DMS114 treated with DMSO at 0.1 percent for 48 hours (cell line): ENCODE measurements around the gene GRIFIN.
"Not testable (repeated sequence)": the region's sequence is repeated elsewhere in the genome, so short reads cannot be mapped to it uniquely, and the experiment has no call there.

Experiments used
- DNase-seq: peaks from one replicate; lab custom pipeline; 2025; ENCODE audit not compliant: unreplicated experiment; lab: John Stamatoyannopoulos, UW

The GRIFIN gene

GRCh38 chr7:2461268-2462026 is 14.8 kb downstream of the GRIFIN start:
- no peak for DNase-seq

GRCh38 chr7:2460641-2461040 is 15.6 kb downstream of the GRIFIN start:
- DNase-seq = no peak

- no peak for DNase-seq
Measured at GRCh38 chr7:2460188-2460587, 16.0 kb downstream of the GRIFIN start.

- DNase-seq = no peak
Measured at GRCh38 chr7:2459674-2460073, 16.5 kb downstream of the GRIFIN start.

GRCh38 chr7:2453849-2454248 is 22.3 kb downstream of the GRIFIN start:
- DNase-seq = not testable (repeated sequence)

GRCh38 chr7:2452643-2453270 is 23.4 kb downstream of the GRIFIN start:
- DNase-seq = no peak

GRCh38 chr7:2452074-2452507 is 24.1 kb downstream of the GRIFIN start:
- DNase-seq = no peak

- peak; percentile 34 for DNase-seq
Measured at GRCh38 chr7:2451171-2452073, 24.8 kb downstream of the GRIFIN start.

GRCh38 chr7:2450198-2451107 is 25.7 kb downstream of the GRIFIN start:
- no peak for DNase-seq

GRCh38 chr7:2446676-2447075 is 29.5 kb downstream of the GRIFIN start:
- no peak for DNase-seq

GRCh38 chr7:2445898-2446555 is 30.2 kb downstream of the GRIFIN start:
- no peak for DNase-seq

- no peak for DNase-seq
Measured at GRCh38 chr7:2445047-2445446, 31.2 kb downstream of the GRIFIN start.

- no peak for DNase-seq
Measured at GRCh38 chr7:2444476-2444875, 31.7 kb downstream of the GRIFIN start.

- no peak for DNase-seq
Measured at GRCh38 chr7:2443491-2443890, 32.7 kb downstream of the GRIFIN start.

GRCh38 chr7:2441430-2442058 is 34.7 kb downstream of the GRIFIN start:
- no peak for DNase-seq

- no peak for DNase-seq
Measured at GRCh38 chr7:2440608-2441245, 35.5 kb downstream of the GRIFIN start.

- no peak for DNase-seq
Measured at GRCh38 chr7:2438775-2439174, 37.4 kb downstream of the GRIFIN start.

- DNase-seq = no peak
Measured at GRCh38 chr7:2438186-2438585, 38.0 kb downstream of the GRIFIN start.

GRCh38 chr7:2437537-2438148 is 38.6 kb downstream of the GRIFIN start:
- no peak for DNase-seq
